DOHH2 (cell line): ENCODE results near the gene SLC44A1.

Experiments used
- H3F3A ChIP-seq: fragments of 200-600 bp; sonication (generic), shearing (Covaris generic); 2 replicates; pipeline ENCODE4 v1.6.0; 2016; ENCODE audit warnings: antibody characterized with exemption, mild to moderate bottlenecking; ENCODE audit not compliant: control insufficient read depth, insufficient read depth
- H3K27ac ChIP-seq: fragments of 200-600 bp; sonication (generic); 2 replicates; pipeline ENCODE4 v1.5.1; 2014; ENCODE audit warnings: low read depth, mild to moderate bottlenecking, low read length, moderate library complexity
- H3K27me3 ChIP-seq: fragments of 200-600 bp; sonication (generic); 2 replicates; pipeline ENCODE4 v1.6.1; 2014; ENCODE audit warnings: mild to moderate bottlenecking, low read length, mixed read lengths; ENCODE audit not compliant: control insufficient read depth
- H3K36me3 ChIP-seq: fragments of 200-600 bp; sonication (generic); 2 replicates; pipeline ENCODE4 v1.6.1; 2014; ENCODE audit warnings: mild to moderate bottlenecking, low read length, moderate library complexity, mixed read lengths; ENCODE audit not compliant: control insufficient read depth
- H3K4me1 ChIP-seq: fragments of 200-600 bp; sonication (generic); 2 replicates; pipeline ENCODE4 v1.6.1; 2014; ENCODE audit warnings: mild to moderate bottlenecking, low read length, mixed read lengths; ENCODE audit not compliant: control insufficient read depth
- H3K4me2 ChIP-seq: fragments of 200-600 bp; sonication (generic); 2 replicates; pipeline ENCODE4 v1.6.0; 2014; ENCODE audit warnings: mild to moderate bottlenecking, low read length, moderate library complexity
- H3K4me3 ChIP-seq: fragments of 200-600 bp; sonication (generic); 2 replicates; pipeline ENCODE4 v1.5.1; 2014; ENCODE audit warnings: mild to moderate bottlenecking, low read length, mixed read lengths
- H3K79me2 ChIP-seq: fragments of 200-600 bp; sonication (generic); 2 replicates; pipeline ENCODE4 v1.6.1; 2014; ENCODE audit warnings: mild to moderate bottlenecking, low read length, mixed read lengths; ENCODE audit not compliant: control insufficient read depth
- H3K9me2 ChIP-seq: fragments of 200-600 bp; sonication (generic); replicated peaks from 2 replicates; pipeline ENCODE4 v1.6.1; 2014; ENCODE audit warnings: mild to moderate bottlenecking, low read length, mixed read lengths; ENCODE audit not compliant: control insufficient read depth
- H3K9me3 ChIP-seq: fragments of 200-600 bp; sonication (generic); 2 replicates; pipeline ENCODE4 v1.6.1; 2014; ENCODE audit warnings: antibody characterized with exemption, low read length, mixed read lengths; ENCODE audit not compliant: control insufficient read depth, insufficient read depth
- H4K20me1 ChIP-seq: fragments of 200-600 bp; sonication (generic); 2 replicates; pipeline ENCODE4 v1.6.0; 2014; ENCODE audit warnings: low read depth, mild to moderate bottlenecking, antibody characterized with exemption, low read length, moderate library complexity; ENCODE audit not compliant: control insufficient read depth, insufficient read depth
- CTCF ChIP-seq: fragments of 200-600 bp; sonication (generic); IDR thresholded peaks from one replicate; pipeline ENCODE4 v1.5.1; 2014; ENCODE audit warnings: antibody characterized with exemption, mild to moderate bottlenecking, low read depth, low read length; ENCODE audit not compliant: poor library complexity, severe bottlenecking
- EZH2phosphoT487 ChIP-seq: fragments of 200-600 bp; sonication (generic); IDR thresholded peaks from 2 replicates; pipeline ENCODE4 v1.6.1; 2017; ENCODE audit warnings: borderline replicate concordance, mild to moderate bottlenecking, antibody characterized with exemption, low read length, moderate library complexity, mixed read lengths

The SLC44A1 gene

GRCh38 chr9:105233873-105234272 lies 10.6 kb upstream of the SLC44A1 start:
- Histone ChIP-seq H4K20me1 (no peaks in the 10 kb centered on the region), H3K4me2 (no peak overlapping the region), H3K27ac (no peak overlapping the region), H3K9me3 (no peaks in the 10 kb centered on the region), H3K27me3 (no peaks in the 10 kb centered on the region), H3K4me3 (no peak overlapping the region), H3K79me2 (no peaks in the 10 kb centered on the region), H3K9me2 (no peaks in the 10 kb centered on the region), H3F3A (no peaks in the 10 kb centered on the region), H3K4me1 (no peaks in the 10 kb centered on the region), H3K36me3 (no peaks in the 10 kb centered on the region)
- TF ChIP-seq CTCF (no peak), EZH2phosphoT487 (no peak)

DNA sequence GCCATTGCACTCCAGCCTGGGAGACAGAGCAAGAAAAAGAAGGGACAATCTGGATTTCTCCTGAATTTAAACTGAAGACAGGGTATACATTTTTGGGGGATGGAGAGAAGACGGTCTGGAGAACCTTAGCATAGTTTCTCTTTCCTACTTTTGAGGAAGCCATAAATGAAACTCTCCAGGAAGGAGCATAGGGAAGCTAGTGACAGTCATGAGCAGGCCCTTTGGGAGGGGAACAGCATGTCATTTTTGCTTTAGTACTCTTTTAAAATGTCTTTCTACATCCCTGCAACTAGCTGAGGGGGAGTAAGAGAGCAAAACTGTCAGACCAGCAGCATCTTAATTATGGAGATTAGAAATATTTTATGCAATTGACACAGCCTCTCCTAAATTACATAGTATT lies 8.2 kb upstream of the SLC44A1 start:
- Histone ChIP-seq H3K79me2 (no peaks in the 10 kb centered on the region), H3K4me3 (no peak overlapping the region), H3F3A (no peaks in the 10 kb centered on the region), H3K9me2 (no peaks in the 10 kb centered on the region), H3K4me2 (no peak overlapping the region), H3K27me3 (peaks cover 14% of the 10 kb centered on the region), H3K4me1 (no peaks in the 10 kb centered on the region), H3K36me3 (no peaks in the 10 kb centered on the region), H4K20me1 (no peaks in the 10 kb centered on the region), H3K9me3 (no peaks in the 10 kb centered on the region), H3K27ac (no peak overlapping the region)
- TF ChIP-seq CTCF (no peak), EZH2phosphoT487 (no peak)

- Histone ChIP-seq H3K9me3 (no peaks in the 10 kb centered on the region), H3K36me3 (no peaks in the 10 kb centered on the region), H3F3A (peaks cover 1% of the 10 kb centered on the region; the same call in 1 of the 2 replicates), H3K9me2 (no peaks in the 10 kb centered on the region), H4K20me1 (no peaks in the 10 kb centered on the region), H3K4me3 (no peak overlapping the region), H3K27ac (no peak overlapping the region), H3K4me2 (no peak overlapping the region), H3K79me2 (no peaks in the 10 kb centered on the region), H3K27me3 (peaks cover 24% of the 10 kb centered on the region), H3K4me1 (peaks cover 3% of the 10 kb centered on the region)
- TF ChIP-seq EZH2phosphoT487 = no peak
- TF ChIP-seq CTCF = no peak
These were observed 7.2 kb upstream of the SLC44A1 start for GRCh38 chr9:105237246-105237645.

DNA sequence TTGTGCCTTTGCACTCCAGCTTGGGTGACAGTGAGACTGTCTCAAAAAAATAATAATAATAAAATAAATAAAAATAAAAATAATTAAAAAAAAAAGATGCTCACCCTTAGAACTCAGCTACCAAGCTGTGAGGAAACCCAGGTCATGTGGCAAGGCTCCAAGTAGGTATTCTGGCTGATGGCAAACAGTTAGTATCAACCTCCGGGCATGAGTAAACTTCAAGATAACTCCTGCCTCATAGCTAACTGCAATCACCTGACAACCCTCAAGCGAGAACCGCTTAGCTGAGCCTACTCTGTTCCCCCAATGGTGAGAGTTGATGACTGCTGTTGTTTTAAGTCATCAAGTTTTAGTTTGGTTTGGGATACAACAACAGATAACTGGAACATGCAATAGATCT lies 6.1 kb upstream of the SLC44A1 start:
- no peaks in the 10 kb centered on the region for H3K36me3 ChIP-seq
- H3K9me2 ChIP-seq = no peaks in the 10 kb centered on the region
- H3K27me3 ChIP-seq = peaks cover 35% of the 10 kb centered on the region
- no peak overlapping the region for H3K4me2 ChIP-seq
- peaks cover 14% of the 10 kb centered on the region for H3K4me1 ChIP-seq
- peaks cover 12% of the 10 kb centered on the region for H3F3A ChIP-seq
- H3K4me3 ChIP-seq = no peak overlapping the region
- no peaks in the 10 kb centered on the region for H3K9me3 ChIP-seq
- no peaks in the 10 kb centered on the region for H3K79me2 ChIP-seq
- H3K27ac ChIP-seq = no peak overlapping the region
- TF ChIP-seq CTCF = no peak
- TF ChIP-seq EZH2phosphoT487 = no peak
- no peaks in the 10 kb centered on the region for H4K20me1 ChIP-seq
